Kasumi-1 (cell line): ENCODE measurements around the gene RIPK4.

Source experiments
- DNase-seq, 2 experiments: peaks; one replicate each; lab custom pipeline; 2025; lab: John Stamatoyannopoulos, UW

The RIPK4 gene

GRCh38 chr21:41691205-41692184 lies 75.4 kb downstream of the RIPK4 start:
- no peak for DNase-seq
